PC-3 (cell line): ENCODE data around the gene RSRC1. TPM values are rescaled to one million over a fixed set of nuclear protein-coding genes. Genes with fewer than 3 reads are reported as not detected.

Source experiments
- ATAC-seq: fragments of 200-7000 bp; cut with Tn5 transposase; 2 replicates; pipeline ENCODE4 v1.9.1; 2020; ENCODE audit warnings: mild to moderate bottlenecking, moderate library complexity
- BruUV-seq: library from RNA; stranded (reverse); fragments of 400-500 nt; replicated peaks from 2 replicates; lab custom pipeline; 2021; lab: Mats Ljungman, UMichigan
- CTCF ChIA-PET: fragments of 300-600 bp; sonication (Branson Sonifier 250); formaldehyde crosslinking; loops from one replicate; lab custom pipeline; 2022; ENCODE audit warnings: antibody characterized with exemption; lab: Charles Lee
- POLR2A ChIA-PET: fragments of 300-600 bp; sonication (Branson Sonifier 250); formaldehyde crosslinking; loops from one replicate; lab custom pipeline; 2022; ENCODE audit warnings: antibody characterized with exemption; ENCODE audit not compliant: unreplicated experiment; lab: Charles Lee
- DNase-seq: peaks from one replicate; pipeline ENCODE4 v3.0.0-alpha.2; 2015
- H2AFZ ChIP-seq: fragments of 300-600 bp; sonication (generic); 2 replicates; pipeline ENCODE4 v1.6.0; 2016; ENCODE audit warnings: antibody characterized with exemption, low read length
- H3F3A ChIP-seq: fragments of 300-600 bp; sonication (generic); one replicate; pipeline ENCODE4 v1.6.0; 2017; ENCODE audit warnings: antibody characterized with exemption, low read length, control low read depth, mild to moderate bottlenecking; ENCODE audit not compliant: unreplicated experiment
- H3K27ac ChIP-seq: fragments of 300-600 bp; sonication (generic); 2 replicates; pipeline ENCODE4 v1.5.1; 2016; ENCODE audit warnings: mild to moderate bottlenecking, low read length
- H3K27me3 ChIP-seq: fragments of 300-600 bp; sonication (generic); 2 replicates; pipeline ENCODE4 v1.6.1; 2016; ENCODE audit warnings: low read length, mixed read lengths
- H3K36me3 ChIP-seq: fragments of 300-600 bp; sonication (generic); 2 replicates; pipeline ENCODE4 v1.6.1; 2016; ENCODE audit warnings: low read depth, mixed run types, low read length, mixed read lengths
- H3K4me1 ChIP-seq: fragments of 300-600 bp; sonication (generic); 2 replicates; pipeline ENCODE4 v1.5.1; 2016; ENCODE audit warnings: low read length; ENCODE audit not compliant: insufficient read depth
- H3K4me2 ChIP-seq: fragments of 300-600 bp; sonication (generic); 2 replicates; pipeline ENCODE4 v1.6.0; 2016; ENCODE audit warnings: low read length
- H3K4me3 ChIP-seq: fragments of 300-600 bp; sonication (generic); 2 replicates; pipeline ENCODE4 v1.5.1; 2016; ENCODE audit warnings: mild to moderate bottlenecking, low read length, mixed read lengths
- H3K79me2 ChIP-seq: fragments of 300-600 bp; sonication (generic); 2 replicates; pipeline ENCODE4 v1.6.1; 2017; ENCODE audit warnings: low read length, mixed read lengths
- H3K9ac ChIP-seq: fragments of 300-600 bp; sonication (generic); 2 replicates; pipeline ENCODE4 v1.6.0; 2016; ENCODE audit warnings: mild to moderate bottlenecking, low read length
- H3K9me2 ChIP-seq: fragments of 300-600 bp; sonication (generic); replicated peaks from 2 replicates; pipeline ENCODE4 v1.6.1; 2016; ENCODE audit warnings: mixed run types, low read length, mixed read lengths
- H3K9me3 ChIP-seq: fragments of 300-600 bp; sonication (generic); 2 replicates; pipeline ENCODE4 v1.6.1; 2016; ENCODE audit warnings: low read length, mixed read lengths
- H4K20me1 ChIP-seq: fragments of 300-600 bp; sonication (generic); 2 replicates; pipeline ENCODE4 v1.6.1; 2016; ENCODE audit warnings: low read length, mixed read lengths
- EZH2 ChIP-seq: fragments of 300-600 bp; sonication (generic); IDR thresholded peaks from one replicate; pipeline ENCODE4 v1.6.1; 2017; ENCODE audit warnings: antibody characterized with exemption, mild to moderate bottlenecking, low read length; ENCODE audit not compliant: unreplicated experiment
- EZH2phosphoT487 ChIP-seq: fragments of 300-600 bp; sonication (generic); IDR thresholded peaks from 2 replicates; pipeline ENCODE4 v1.6.1; 2018; ENCODE audit warnings: mild to moderate bottlenecking, antibody characterized with exemption, low read length, borderline replicate concordance
- intact Hi-C: fragments of 100-400 bp; cut with micrococcal nuclease; formaldehyde crosslinking; loops from 2 replicates; pipeline ENCODE4 v1.9.0; 2023
- total RNA-seq: library from RNA; depleted of rRNA; stranded (reverse); fragments of >200 nt; gene quantifications from 2 replicates; pipeline ENCODE4 v1.2.3, GENCODE V29; 2014
- TF ChIP-seq, protein P1 (sequence below): fragments of 300-600 bp; sonication (generic); conservative IDR thresholded peaks from 2 replicates; pipeline ENCODE4 v1.5.1; 2017; ENCODE audit warnings: antibody characterized with exemption, low read depth, mild to moderate bottlenecking, low read length

RSRC1 gene
- total RNA-seq, 1 experiment from 2014 or later: 39.5 TPM

DNA sequence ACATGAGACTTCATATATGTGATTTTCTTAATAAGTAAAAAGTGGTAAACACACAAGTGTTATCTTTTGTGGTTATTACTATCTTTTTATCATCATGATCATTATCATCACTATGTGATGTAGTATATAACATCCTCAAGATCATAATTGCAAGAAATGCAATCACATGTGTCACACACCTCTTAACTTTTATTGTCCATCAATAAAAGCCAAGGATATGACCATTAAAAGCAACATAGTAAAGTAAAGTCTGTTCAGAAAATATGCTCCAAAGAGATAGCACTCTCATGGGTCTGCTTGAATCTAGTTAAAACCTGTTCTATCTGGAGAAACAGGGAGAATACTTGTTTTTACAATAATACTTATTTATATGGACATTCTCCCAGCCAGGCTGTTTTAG is 308.1 kb downstream of the RSRC1 start:
- no TSS peak for BruUV-seq
- ChIA-PET POLR2A (no interaction called here), CTCF (no interaction called here)
- TF ChIP-seq EZH2 (no peak), EZH2phosphoT487 (no peak)
- TF ChIP-seq, protein P1, sequence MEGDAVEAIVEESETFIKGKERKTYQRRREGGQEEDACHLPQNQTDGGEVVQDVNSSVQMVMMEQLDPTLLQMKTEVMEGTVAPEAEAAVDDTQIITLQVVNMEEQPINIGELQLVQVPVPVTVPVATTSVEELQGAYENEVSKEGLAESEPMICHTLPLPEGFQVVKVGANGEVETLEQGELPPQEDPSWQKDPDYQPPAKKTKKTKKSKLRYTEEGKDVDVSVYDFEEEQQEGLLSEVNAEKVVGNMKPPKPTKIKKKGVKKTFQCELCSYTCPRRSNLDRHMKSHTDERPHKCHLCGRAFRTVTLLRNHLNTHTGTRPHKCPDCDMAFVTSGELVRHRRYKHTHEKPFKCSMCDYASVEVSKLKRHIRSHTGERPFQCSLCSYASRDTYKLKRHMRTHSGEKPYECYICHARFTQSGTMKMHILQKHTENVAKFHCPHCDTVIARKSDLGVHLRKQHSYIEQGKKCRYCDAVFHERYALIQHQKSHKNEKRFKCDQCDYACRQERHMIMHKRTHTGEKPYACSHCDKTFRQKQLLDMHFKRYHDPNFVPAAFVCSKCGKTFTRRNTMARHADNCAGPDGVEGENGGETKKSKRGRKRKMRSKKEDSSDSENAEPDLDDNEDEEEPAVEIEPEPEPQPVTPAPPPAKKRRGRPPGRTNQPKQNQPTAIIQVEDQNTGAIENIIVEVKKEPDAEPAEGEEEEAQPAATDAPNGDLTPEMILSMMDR: no peak
- intact Hi-C loops: no loop called here
- no peaks in the 10 kb centered on the region for H3K9me3 ChIP-seq
- DNase-seq (no peak), ATAC-seq (no peak)
- H3K4me1 ChIP-seq: no peaks in the 10 kb centered on the region
- H3F3A ChIP-seq: no peaks in the 10 kb centered on the region
- H4K20me1 ChIP-seq: no peaks in the 10 kb centered on the region
- H3K4me2 ChIP-seq: no peak overlapping the region
- no peaks in the 10 kb centered on the region for H3K36me3 ChIP-seq
- no peak overlapping the region for H3K9ac ChIP-seq
- no peak overlapping the region for H3K4me3 ChIP-seq
- no peak overlapping the region for H3K27ac ChIP-seq
- no peaks in the 10 kb centered on the region for H3K27me3 ChIP-seq
- no peaks in the 10 kb centered on the region for H3K9me2 ChIP-seq
- H3K79me2 ChIP-seq: no peaks in the 10 kb centered on the region
- no peak overlapping the region for H2AFZ ChIP-seq

DNA sequence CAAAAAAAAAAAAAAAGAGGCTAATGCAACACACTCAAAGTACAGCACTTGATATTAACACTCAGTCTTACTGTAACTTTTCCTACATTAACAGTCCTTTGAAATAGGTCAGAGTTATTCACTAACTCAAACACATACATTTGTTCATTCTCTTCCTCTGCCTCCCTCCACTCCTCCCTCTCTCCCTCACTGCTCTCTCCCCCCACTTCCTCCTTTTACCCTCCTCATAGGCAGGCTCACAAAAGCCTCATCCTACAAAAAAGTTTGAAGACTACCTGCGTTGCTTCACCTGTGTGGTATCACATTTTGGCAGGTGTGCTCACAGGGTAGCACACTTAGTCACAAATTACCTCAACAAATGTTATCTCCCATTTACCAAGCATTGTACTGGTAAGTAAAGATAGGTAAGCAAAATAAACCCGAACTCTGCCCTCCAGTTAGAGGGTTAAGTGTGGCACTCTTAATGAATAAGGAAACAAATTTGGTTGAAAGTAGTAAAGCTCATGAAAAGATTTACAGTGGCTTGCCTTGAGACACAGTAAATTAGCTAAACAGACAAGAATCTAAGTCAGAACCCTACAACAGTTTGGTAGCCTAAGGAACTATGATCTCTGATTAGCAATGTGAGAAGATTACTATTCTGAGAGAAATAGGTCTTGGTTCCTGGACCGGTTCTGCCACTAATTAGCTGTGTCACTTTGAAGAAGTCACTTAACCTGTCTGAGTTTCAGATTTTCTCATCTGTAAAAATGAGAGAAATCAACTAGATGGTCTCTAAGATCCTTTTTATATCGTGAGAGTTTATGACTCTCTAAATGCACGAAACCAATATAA is 310.1 kb downstream of the RSRC1 start:
- CTCF ChIA-PET: interaction anchor here (0.6 kb wide), 1 partner anchor 802 kb away, joined by 5 read pairs; no protein-coding TSS in a partner anchor
- H3K4me3 ChIP-seq: no peak overlapping the region
- no peaks in the 10 kb centered on the region for H3K27me3 ChIP-seq
- H3K79me2 ChIP-seq: no peaks in the 10 kb centered on the region
- H3K4me2 ChIP-seq: no peak overlapping the region
- H3K36me3 ChIP-seq: no peaks in the 10 kb centered on the region
- no peak overlapping the region for H3K9ac ChIP-seq
- no peaks in the 10 kb centered on the region for H3K9me2 ChIP-seq
- no peaks in the 10 kb centered on the region for H3F3A ChIP-seq
- no peaks in the 10 kb centered on the region for H3K9me3 ChIP-seq
- no peak for ATAC-seq
- intact Hi-C loops: no loop called here
- H4K20me1 ChIP-seq: no peaks in the 10 kb centered on the region
- H3K4me1 ChIP-seq: no peaks in the 10 kb centered on the region
- H3K27ac ChIP-seq: no peak overlapping the region
- DNase-seq: no peak
- TF ChIP-seq EZH2phosphoT487 (no peak), EZH2 (no peak)
- TF ChIP-seq, protein P1: no peak
- no TSS peak for BruUV-seq
- POLR2A ChIA-PET: no interaction called here
- no peak overlapping the region for H2AFZ ChIP-seq
